NCI-H1105 (cell line): ENCODE measurements around the gene ATAD3A.
A peak's percentile ranks its signal among the peaks of the same experiment; 100 is the strongest.
"Not testable (repeated sequence)": the region's sequence is repeated elsewhere in the genome, so short reads cannot be mapped to it uniquely, and the experiment has no call there.

Experiments
- DNase-seq: peaks from one replicate; lab custom pipeline; 2025; lab: John Stamatoyannopoulos, UW

ATAD3A gene

GRCh38 chr1:1556505-1556904, 44.5 kb downstream of the ATAD3A start:
- DNase-seq = no peak

GRCh38 chr1:1556961-1557360, 45.0 kb downstream of the ATAD3A start:
- DNase-seq = not testable (repeated sequence)

- not testable (repeated sequence) for DNase-seq
Observed at GRCh38 chr1:1557688-1558087, 45.7 kb downstream of the ATAD3A start.

DNA sequence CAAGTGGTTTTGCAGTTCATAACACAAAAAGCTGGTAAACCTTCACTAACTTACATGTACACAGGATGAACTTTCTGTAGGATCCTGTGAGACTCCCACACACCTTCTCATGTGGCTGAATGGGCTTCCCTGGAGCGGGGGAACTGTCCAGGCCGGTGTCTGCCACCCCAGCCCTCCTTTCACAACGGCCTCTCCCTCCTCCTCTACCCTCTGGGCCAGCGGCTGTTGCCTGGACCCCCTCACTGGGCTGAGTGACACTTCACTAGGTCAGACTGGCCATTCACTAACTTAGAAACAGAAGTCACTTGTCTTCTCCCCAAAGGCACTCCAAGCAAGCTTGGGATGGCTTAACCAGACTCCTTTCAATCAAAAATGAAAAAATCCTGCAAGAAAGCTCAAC, 46.6 kb downstream of the ATAD3A start:
- DNase-seq = no peak

GRCh38 chr1:1559066-1559465, 47.1 kb downstream of the ATAD3A start:
- no peak for DNase-seq

DNA sequence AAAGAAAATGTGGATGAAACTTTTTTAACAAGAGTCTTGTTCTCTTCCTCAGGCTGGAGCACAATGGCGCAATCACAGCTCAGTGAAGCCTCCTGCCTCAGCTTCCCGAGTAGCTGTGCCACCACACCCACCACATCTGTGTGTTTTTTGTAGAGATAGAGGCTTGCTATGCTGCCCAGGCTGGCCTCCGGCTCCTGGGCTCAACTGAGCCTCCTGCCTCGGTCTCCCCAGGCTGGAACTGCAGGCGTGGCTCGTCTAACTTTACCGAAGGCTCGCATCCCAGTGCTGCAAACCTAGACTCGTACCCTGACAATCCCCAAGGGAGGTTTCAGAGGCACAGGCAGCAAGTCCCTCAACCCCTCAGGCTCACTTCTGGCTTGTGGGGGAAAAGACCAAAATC, 48.2 kb downstream of the ATAD3A start:
- no peak for DNase-seq

DNA sequence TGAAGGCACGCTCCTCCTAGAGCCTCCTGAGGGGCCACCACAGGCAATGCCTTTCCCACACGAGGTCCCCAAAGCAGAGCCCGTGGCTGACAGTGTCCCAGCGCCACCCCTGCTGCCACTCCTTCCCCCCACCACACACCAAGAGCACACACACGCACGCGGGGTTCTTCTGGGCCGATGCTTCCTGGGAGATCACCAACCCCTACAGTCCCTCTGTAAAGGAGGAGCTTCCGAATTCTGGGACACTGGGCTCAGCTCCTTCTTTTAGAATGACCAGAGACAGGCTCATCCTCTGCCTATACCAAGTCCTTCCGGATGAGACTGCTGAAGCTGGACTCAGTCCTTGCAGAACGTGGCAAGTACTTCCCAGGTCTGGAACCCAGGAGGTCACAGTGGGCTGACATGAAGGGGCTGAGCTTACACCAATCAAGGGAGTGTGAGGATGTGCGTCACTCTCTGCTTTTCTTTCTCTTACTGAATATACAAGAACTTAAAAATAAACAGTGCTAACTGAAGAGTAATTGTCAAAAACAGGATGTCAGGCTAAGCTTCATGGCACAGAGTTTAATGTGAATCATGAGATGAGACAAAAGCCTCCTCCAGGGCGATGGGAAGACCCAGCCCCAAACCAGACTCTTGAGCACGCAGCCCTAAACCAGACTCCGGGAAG, 50.0 kb downstream of the ATAD3A start:
- DNase-seq = no peak

GRCh38 chr1:1562556-1563195, 50.7 kb downstream of the ATAD3A start:
- no peak for DNase-seq

DNA sequence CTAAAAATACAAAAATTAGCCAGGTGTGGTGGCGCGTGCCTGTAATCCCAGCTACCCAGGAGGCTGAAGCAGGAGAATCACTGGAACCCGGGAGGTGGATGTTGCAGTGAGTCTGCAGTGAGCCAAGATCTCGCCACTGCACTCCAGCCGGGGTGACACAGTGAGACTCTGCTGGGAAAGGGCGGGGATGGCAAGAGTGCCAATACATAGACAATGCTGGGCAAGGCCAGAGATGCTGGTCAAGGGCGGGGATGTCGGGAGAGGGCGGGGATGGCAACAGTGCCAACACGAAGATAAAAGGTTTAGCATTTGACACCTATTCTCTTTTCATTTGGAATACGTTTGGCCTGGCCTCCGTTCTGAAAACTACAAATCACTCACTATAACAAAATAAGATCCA, 51.7 kb downstream of the ATAD3A start:
- no peak for DNase-seq

DNA sequence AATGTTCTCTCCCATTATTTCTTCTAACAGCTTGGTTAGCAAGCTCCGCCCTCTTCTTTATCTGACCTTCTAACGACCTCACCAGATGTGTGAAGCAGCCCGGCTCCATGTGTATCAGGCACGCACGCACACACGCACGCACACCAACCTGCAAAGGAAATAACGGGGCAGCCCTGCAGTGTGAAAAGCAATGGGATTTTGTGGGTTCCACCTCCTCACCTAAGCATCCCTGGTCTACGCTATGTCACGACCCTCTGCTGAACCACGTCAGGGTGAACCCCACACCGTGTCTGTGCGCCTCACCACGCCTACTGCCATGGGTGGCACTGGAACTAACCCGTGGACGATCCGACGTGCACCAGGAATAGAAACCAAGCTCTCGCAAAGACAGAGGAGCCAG, 52.3 kb downstream of the ATAD3A start:
- no peak for DNase-seq

DNA sequence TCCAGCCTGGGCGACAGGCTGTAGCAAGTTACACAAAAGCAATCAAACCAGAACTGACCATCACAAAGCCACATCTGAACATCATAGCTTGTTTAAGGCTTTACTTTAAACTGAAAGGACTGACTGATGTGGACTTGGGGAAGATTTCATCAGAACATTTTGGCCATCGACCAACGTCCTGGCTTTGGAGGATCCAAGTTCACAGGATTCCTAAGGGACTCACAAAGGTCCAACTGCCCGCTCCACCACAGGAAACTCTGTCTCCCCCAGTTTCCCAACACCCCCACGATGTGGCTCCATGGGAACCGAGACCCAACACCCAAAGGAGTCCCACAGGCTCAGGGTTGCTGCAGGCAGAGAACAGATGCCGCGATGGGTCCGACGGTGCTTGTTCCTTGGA, 53.4 kb downstream of the ATAD3A start:
- DNase-seq = no peak

DNA sequence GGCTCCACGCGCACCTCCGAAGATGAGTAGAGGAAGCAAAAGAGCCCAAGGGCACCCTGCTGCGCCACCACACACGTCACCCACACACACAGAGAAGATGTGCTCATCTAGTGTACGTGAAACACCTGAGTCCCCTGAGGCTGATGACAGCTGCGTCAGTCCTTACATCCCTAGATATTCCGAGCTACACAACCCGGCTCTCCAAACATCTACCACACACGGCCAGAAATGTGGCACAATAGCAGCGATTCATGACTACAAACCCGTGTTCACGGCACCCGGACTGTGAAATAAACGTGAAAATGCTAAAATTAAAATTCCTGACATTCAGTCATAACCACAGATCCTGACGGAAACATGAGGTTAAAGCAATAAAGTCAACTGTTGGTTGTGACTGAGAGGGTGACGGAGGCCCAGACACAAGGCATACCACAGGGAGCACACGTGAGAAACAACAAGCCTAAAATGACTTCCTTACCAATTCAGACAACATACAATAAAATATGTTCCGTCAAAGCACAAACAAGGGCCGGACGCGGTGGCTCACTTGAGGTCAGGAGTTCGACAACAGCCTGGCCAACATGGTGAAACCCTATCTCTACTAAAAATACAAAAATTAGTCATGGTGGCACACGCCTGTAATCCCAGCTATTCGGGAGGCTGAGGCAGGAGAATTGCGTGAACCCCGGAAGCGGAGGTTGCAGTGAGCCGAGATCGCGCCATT, 55.4 kb downstream of the ATAD3A start:
- no peak for DNase-seq

DNA sequence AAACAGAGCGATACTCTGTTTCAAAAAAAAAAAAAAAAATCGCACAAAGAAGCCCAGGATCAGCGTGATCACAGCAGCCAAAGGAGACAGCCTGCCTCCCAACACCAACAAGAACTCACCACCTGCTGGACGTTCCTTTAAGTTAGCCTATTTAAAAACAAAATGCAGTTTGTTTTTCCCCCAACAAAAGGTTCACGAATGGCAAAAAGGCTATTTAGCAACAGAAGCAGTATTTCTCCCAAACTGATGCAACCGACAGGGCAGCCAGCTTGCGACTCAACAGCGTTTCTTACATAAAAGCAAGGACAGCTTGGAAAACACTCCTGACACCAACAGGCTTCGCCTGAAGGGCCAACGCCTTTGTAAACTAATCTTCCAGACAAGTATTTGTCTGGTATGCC, 55.9 kb downstream of the ATAD3A start:
- DNase-seq = no peak

DNA sequence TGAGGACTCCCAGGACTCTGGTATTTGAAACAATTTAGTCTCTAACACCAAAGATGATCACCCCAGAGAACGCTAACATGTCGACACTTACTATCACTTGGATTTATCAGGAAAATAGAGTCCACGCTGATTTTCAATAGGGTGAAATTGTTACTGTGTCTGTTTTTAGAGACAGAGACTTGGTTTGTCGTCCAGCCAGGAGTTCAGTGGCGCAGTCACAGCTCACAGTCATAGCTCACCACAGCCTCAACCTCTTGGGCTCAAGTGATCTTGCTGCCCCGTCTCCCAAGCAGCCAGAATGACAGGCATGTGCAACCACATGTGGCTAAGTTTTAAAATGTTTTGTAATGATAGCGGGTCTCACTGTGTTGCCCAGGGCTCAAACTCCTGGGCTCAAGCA, 57.4 kb downstream of the ATAD3A start:
- no peak for DNase-seq

DNA sequence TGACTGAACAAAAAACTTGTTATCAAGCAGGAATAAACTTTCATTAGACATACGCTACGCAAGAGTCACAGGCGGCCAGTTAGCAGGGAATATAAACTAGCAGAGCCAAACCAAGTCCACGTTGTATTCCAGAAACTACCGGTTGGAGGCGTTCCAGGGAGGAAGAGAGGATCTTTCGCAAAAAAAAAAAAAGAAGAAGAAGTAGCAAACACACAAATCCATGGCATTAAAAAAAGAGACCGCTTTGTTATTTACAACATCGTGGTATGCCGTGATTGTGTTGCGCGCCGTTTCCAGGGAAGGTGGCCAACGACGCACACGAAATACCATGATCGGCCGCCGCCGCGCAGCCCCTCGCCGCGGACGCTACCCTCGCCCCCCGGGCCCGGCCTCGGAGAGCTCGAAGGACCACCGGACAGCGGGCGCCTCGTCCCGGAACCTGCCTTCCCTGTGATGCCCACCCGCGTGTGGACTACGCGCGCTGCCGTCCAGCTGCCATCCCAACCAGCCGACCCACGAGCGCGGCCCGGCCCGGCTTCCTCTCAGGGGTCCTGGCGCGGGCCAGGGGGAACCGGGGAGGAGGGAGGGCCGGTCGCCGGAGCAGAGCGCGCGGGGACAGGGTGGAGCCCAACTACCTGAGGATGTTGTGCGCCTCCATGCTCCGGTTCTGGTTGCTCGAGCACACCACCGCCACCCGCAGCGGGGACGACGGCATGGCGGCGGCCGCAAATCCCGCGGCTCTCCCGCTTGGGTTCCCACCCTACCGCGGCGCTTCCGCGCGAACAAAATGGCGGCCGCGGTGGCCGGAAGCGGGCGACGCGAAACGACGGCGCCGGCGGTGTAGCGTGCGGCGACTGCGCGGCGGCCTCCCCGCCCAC, 62.1 kb downstream of the ATAD3A start:
- DNase-seq = peak; percentile 80

GRCh38 chr1:1574721-1575537, 63.0 kb downstream of the ATAD3A start, which contains the start of gene SSU72:
TSS of gene SSU72 (minus strand) at chr1:1574863. CDS start at chr1:1574557, 306 bp downstream.
- peak; percentile 89 for DNase-seq

DNA sequence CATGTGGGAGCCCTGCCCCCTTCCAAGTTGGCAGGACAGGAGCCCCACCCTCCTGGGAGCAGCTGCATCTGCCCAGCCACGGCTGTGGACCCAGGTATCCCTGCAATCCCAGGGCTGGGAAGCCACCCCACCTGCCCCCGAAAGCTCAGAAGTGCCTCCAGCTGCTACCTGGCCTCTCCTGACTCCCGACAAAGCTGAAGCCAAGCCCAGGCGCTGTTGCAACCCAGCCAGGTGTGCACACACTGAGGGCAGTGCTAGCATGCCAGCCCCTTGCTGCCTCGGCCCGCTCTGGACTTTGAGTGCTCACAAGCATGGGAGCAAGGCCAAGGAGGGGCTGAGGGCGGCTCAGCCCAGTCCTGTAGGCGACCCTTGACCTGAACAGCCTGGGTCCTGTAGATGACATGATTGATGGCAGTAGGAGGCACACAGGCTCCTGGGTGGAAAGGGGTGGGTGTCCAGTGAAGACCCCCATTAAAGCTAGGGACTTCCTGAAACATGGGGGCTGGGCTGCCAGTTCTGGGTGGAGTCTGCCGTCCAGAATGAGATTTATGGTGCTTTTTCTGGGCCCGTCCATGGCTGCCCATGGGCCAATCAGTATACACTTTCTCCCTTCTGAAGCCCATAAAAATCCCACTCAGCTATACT, 65.5 kb downstream of the ATAD3A start:
- DNase-seq = no peak

DNA sequence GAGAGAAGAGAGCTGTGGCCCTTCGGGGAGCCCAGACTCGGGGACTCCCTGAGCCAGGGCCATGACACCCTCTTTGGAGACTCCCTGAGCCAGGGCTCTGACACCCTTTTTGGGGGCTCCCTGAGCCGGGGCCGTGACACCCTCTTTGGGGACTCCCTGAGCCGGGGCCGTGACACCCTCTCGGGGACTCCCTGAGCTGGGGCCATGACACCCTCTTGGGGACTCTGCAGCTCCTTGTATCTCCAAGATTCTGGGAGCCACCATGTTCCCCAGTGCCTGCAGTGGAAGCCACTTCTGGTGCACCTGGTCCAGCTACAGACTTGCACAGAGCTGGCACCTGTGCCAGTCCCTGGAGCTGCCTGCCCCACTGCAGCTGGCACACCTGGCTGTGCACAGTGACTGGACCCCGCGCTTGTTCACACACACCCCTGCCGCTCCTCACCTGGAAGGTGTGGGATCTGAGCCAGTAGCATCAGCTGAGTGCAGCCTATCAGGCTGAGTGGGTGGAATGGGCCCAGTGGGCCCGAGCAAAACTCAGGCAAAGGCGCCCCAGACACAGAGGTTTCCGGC, 66.5 kb downstream of the ATAD3A start:
- DNase-seq = no peak

DNA sequence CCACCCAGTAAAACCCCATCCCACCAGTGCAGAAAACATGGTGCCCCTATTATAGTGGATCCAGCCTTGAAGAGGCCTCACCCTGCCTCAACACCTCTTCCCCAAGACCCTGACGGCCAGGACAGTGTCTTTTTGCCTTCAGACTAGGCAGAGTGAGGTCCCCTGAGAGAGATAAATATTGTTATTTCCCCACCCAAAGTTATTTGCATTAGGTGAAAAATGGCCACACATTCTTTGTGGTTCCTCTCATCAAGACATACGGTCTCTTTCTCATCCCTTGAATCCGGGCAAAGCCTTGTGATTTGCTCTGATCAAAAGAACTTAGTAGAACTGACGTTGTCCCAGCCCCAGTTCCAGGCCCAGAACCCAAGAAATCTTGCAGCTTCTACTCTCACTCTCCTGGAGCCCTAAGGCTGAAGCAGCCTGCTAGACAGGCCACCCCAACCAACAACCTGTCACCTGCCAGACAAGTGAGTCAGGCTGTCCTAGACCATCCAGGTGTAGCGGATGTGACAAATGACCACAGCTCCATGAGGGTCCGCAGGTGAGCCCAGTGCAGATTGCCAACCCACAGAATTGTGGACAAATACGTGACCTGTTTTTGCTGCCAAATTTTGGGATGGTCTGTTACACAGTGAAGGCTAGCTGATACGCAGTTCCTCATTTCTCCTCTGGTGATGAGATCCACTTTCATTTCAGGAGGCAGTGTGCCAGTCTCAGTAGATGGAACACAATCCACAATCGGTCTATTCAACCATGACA, 70.8 kb downstream of the ATAD3A start:
- no peak for DNase-seq
